GM23338 (cell line): ENCODE results near the gene MMRN2.

ENCODE experiments used
- CREB1 ChIP-seq: fragments of 250-450 bp; sonication (Bioruptor Pico); IDR thresholded peaks from 2 replicates; pipeline ENCODE4 v1.5.0; 2020; ENCODE audit warnings: low read depth, mild to moderate bottlenecking, moderate library complexity
- ZNF331 ChIP-seq: fragments of 250-450 bp; sonication (Bioruptor Pico); IDR thresholded peaks from 2 replicates; pipeline ENCODE4 v1.5.0; 2020; ENCODE audit warnings: low read depth, mild to moderate bottlenecking, moderate library complexity
- TF ChIP-seq, protein P1 (sequence below), 2 experiments: fragments of 200-600 bp in 1 of 2; sonication (generic) in 1 of 2; conservative IDR thresholded peaks; 2 replicates each; pipeline versions ENCODE4 v1.5.1 to v1.6.1; 2016 to 2017; ENCODE audit warnings: antibody characterized with exemption in 2 of 2, low read depth in 2 of 2, mild to moderate bottlenecking in 2 of 2, moderate library complexity in 1 of 2

DNA sequence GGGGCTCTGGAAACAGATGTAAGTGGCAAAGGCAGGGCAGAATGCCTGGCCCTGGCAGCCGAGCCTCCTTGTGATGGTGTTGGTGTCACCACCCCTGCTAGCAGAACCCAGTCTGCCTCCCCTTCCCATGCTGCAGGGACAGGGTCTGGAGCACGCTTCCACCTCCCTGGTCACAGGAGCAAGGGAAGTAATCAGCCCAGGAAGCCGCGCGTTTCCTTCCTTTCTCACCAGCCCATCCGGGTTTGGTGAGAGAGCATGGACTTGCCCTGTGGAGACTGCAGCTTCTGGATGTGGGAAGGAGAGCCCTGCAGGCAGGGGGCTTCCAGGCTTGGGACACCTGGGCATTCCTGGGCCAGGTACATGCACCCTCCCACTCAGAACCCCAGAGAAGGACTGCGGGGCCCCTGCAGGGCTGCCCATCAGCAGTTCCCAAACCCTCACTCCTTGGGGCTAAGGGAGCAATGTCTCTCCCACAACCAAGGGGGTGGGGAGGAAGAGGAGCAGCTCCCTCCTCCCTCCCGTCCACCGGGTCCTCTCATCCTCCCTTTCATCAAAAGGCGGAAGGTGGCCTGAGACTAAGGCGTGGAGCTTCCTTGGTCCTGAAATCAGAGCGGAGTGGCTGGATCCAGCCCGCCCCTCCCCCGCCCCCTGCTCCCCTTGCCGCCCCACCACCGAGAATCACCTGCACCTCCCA is 1.8 kb downstream of the MMRN2 start:
- TF ChIP-seq, protein P1, sequence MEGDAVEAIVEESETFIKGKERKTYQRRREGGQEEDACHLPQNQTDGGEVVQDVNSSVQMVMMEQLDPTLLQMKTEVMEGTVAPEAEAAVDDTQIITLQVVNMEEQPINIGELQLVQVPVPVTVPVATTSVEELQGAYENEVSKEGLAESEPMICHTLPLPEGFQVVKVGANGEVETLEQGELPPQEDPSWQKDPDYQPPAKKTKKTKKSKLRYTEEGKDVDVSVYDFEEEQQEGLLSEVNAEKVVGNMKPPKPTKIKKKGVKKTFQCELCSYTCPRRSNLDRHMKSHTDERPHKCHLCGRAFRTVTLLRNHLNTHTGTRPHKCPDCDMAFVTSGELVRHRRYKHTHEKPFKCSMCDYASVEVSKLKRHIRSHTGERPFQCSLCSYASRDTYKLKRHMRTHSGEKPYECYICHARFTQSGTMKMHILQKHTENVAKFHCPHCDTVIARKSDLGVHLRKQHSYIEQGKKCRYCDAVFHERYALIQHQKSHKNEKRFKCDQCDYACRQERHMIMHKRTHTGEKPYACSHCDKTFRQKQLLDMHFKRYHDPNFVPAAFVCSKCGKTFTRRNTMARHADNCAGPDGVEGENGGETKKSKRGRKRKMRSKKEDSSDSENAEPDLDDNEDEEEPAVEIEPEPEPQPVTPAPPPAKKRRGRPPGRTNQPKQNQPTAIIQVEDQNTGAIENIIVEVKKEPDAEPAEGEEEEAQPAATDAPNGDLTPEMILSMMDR (conservative IDR thresholded peaks at IDR 0.05; ENCODE audit: low read depth in 2 of 2), result no peak
- no peak for TF ChIP-seq CREB1
- no peak for TF ChIP-seq ZNF331 (CRISPR knock-in tag)
